Measurements from ENCODE around the gene MLXIP. TPM values are rescaled to one million over a fixed set of nuclear protein-coding genes. Genes with fewer than 3 reads are reported as not detected.

MLXIP gene
- total and polyA plus RNA-seq, 2 of the 8 experiments (the other 6 are each of a cell fraction or from before 2014, with no cell fraction given), result 5.5 to 40.5 TPM

GRCh38 chr12:122079532-122080081, 1.1 kb downstream of the MLXIP start:
- H3K79me1 ChIP-seq (ENCODE audit: low read depth, low read length), result peaks cover 8% of the 10 kb centered on the region; the same call in 1 of the 2 replicates
- H3K27ac ChIP-seq (ENCODE audit: low read depth, low read length), result no peak overlapping the region
- no peak overlapping the region for H2BK120ac ChIP-seq (replicated peaks; ENCODE audit: low read depth, low read length)
- no peak overlapping the region; the same call in 1 of the 2 replicates for H2BK15ac ChIP-seq (ENCODE audit: low read length)
- peaks cover 0 to 4% of the 10 kb centered on the region in 2 experiments for H4K20me1 ChIP-seq (replicated peaks in 1 of 2; ENCODE audit: control insufficient read depth in 1 of 2, insufficient read depth in 2 of 2, low read length in 2 of 2)
- peak overlapping the region in 1 of 4 experiments; percentile 42; a peak in 1 of 7 replicates for H3K9ac ChIP-seq (replicated peaks in 1 of 4; ENCODE audit: extremely low read depth in 1 of 4, low read depth in 3 of 4, low read length in 3 of 4)
- H3K14ac ChIP-seq (ENCODE audit: insufficient read length), result no peak overlapping the region
- H3K56ac ChIP-seq (replicated peaks; ENCODE audit: insufficient read length, low read depth, low read length), result no peak overlapping the region
- no peak for DNase-seq (ENCODE audit: low read depth in 1 of 2, low spot score in 2 of 2)
- H4K8ac ChIP-seq (ENCODE audit: extremely low read depth, insufficient read depth, low read length), result peak overlapping the region; percentile 4; the same call in 1 of the 2 replicates
- H3K23me2 ChIP-seq (ENCODE audit: low read depth, low read length), result peaks cover 13% of the 10 kb centered on the region; the same call in 1 of the 2 replicates
- POLR2A ChIA-PET (ENCODE audit: partially characterized antibody), result interaction anchor here (1.4 to 2.1 kb wide), 6 partner anchors 9 to 66 kb away, joined by 3 to 20 read pairs (median 8); no protein-coding TSS in a partner anchor
- no peak overlapping the region for H2BK12ac ChIP-seq (ENCODE audit: low read depth, low read length)
- H2BK5ac ChIP-seq (ENCODE audit: low read depth, low read length), result no peak overlapping the region
- H3K27me3 ChIP-seq (replicated peaks in 1 of 4; ENCODE audit: control insufficient read depth in 3 of 4, extremely low read depth in 1 of 4, insufficient read depth in 3 of 4, low read length in 3 of 4), result peaks cover 4 to 21% (median 19%) of the 10 kb centered on the region in 4 experiments; a peak in 6 of 7 replicates
- H3K9me3 ChIP-seq (ENCODE audit: insufficient read depth in 2 of 2, low read depth in 1 of 2, low read length in 1 of 2), result no peaks in the 10 kb centered on the region
- H3K4me1 ChIP-seq (replicated peaks in 1 of 4; ENCODE audit: control insufficient read depth in 3 of 4, insufficient read depth in 4 of 4, low read length in 3 of 4), result peaks cover 4 to 8% (median 5%) of the 10 kb centered on the region in 4 experiments; a peak in 5 of 7 replicates
- H2AFZ ChIP-seq (ENCODE audit: low read length), result no peak overlapping the region
- H4K5ac ChIP-seq (ENCODE audit: insufficient read length, low read depth, low read length), result no peak overlapping the region
- no peak overlapping the region for H3K18ac ChIP-seq (ENCODE audit: extremely low read depth, low read length)
- H3K79me2 ChIP-seq (ENCODE audit: control insufficient read depth in 1 of 2, insufficient read depth in 2 of 2, low read length in 2 of 2), result peaks cover 4 to 21% of the 10 kb centered on the region in 2 experiments; a peak in 3 of 4 replicates
- H2AK5ac ChIP-seq (ENCODE audit: low read depth, low read length), result no peak overlapping the region
- TF ChIP-seq RNF2 (IDR thresholded peaks at IDR 0.05; ENCODE audit: borderline replicate concordance, low read depth, low read length, missing control alignments, poor library complexity, severe bottlenecking) (peak; percentile 7), KDM4A (IDR thresholded peaks at IDR 0.05; ENCODE audit: low read depth, low read length, severe bottlenecking) (no peak), BRCA1 (IDR thresholded peaks at IDR 0.05; ENCODE audit: low read depth, low read length) (no peak), ZNF274 (IDR thresholded peaks at IDR 0.05; ENCODE audit: borderline replicate concordance, extremely low read depth, low read length) (no peak), CBX8 (IDR thresholded peaks at IDR 0.05; ENCODE audit: borderline replicate concordance, low read depth, low read length) (no peak), KDM5A (IDR thresholded peaks at IDR 0.05; ENCODE audit: low read length) (no peak), POU5F1 (IDR thresholded peaks at IDR 0.05; ENCODE audit: low read depth, low read length) (no peak), SAP30 (IDR thresholded peaks at IDR 0.05; ENCODE audit: insufficient read depth, insufficient replicate concordance, low read length) (peak; percentile 14), POLR2A (IDR thresholded peaks at IDR 0.05; ENCODE audit: control extremely low read depth in 1 of 2, low read depth in 2 of 2, low read length in 2 of 2) (no peak), CBX5 (IDR thresholded peaks at IDR 0.05; ENCODE audit: low read depth, low read length) (no peak), SRF (IDR thresholded peaks at IDR 0.05; ENCODE audit: low read depth, low read length) (no peak), EZH2 (IDR thresholded peaks at IDR 0.05; ENCODE audit: low read depth, low read length, severe bottlenecking) (peak; percentile 37), CHD2 (IDR thresholded peaks at IDR 0.05; ENCODE audit: low read length) (no peak)
- no peak overlapping the region for H3K4ac ChIP-seq (replicated peaks; ENCODE audit: insufficient read length, low read depth, low read length)
- H3K4me3 ChIP-seq (ENCODE audit: extremely low read depth in 1 of 4, insufficient read depth in 2 of 4, low read depth in 3 of 4, low read length in 4 of 4), result peak overlapping the region; percentile 62 to 74 (median 68)
- H4K91ac ChIP-seq (replicated peaks; ENCODE audit: insufficient read length, low read length), result no peak overlapping the region
- WGBS, 2 experiments (ENCODE audit: extremely low coverage in 1 of 2, insufficient coverage in 1 of 2, insufficient read length in 1 of 2, insufficient replicate concordance in 2 of 2, low coverage in 1 of 2, low lambda C conversion rate in 2 of 2, missing lambda C conversion rate in 1 of 2), result 25% methylated on average over 13 of the region's 13 CpGs; no CpG with 5 or more reads in 1 of the 2 experiments
- CTCF ChIA-PET (ENCODE audit: partially characterized antibody), result interaction anchor here (0.6 to 3.8 kb wide), 4 partner anchors 16 to 726 kb away, joined by 3 to 26 read pairs (median 6); no protein-coding TSS in a partner anchor
- no peak overlapping the region for H3K23ac ChIP-seq (ENCODE audit: insufficient read length)
- FAIRE-seq, result no peak
- no peaks in the 10 kb centered on the region; a peak in 1 of 8 replicates for H3K36me3 ChIP-seq (ENCODE audit: control insufficient read depth in 2 of 4, insufficient read depth in 4 of 4, low read length in 3 of 4)
- H3K4me2 ChIP-seq (ENCODE audit: insufficient read depth in 1 of 2, low read depth in 2 of 2, low read length in 2 of 2), result peak overlapping the region; percentile 87 to 98
- H2BK20ac ChIP-seq (ENCODE audit: low read length), result no peak overlapping the region
